PC-9 (cell line): ENCODE results near the gene FGF3. TPM values are rescaled to one million over a fixed set of nuclear protein-coding genes. Genes with fewer than 3 reads are reported as not detected.

Experiments
- BruUV-seq: library from RNA; stranded (reverse); fragments of 400-500 nt; replicated peaks from 2 replicates; lab custom pipeline; 2021; lab: Mats Ljungman, UMichigan
- CTCF ChIA-PET: fragments of 300-600 bp; sonication (Branson Sonifier 250); formaldehyde crosslinking; loops from one replicate; lab custom pipeline; 2022; ENCODE audit warnings: antibody characterized with exemption; lab: Charles Lee
- POLR2A ChIA-PET: fragments of 300-600 bp; sonication (Branson Sonifier 250); formaldehyde crosslinking; loops from one replicate; lab custom pipeline; 2022; ENCODE audit warnings: antibody characterized with exemption; ENCODE audit not compliant: unreplicated experiment; lab: Charles Lee
- DNase-seq, 2 experiments: peaks; one replicate each; pipeline versions ENCODE4 v3.0.0 to v3.0.0-alpha.2; 2015 to 2022; ENCODE audit warnings: mixed read lengths in 1 of 2
- H2AFZ ChIP-seq: fragments of 200-600 bp; sonication (generic); 2 replicates; pipeline ENCODE4 v1.8.1; 2017; ENCODE audit warnings: antibody characterized with exemption
- H3F3A ChIP-seq: fragments of 200-600 bp; sonication (generic); 2 replicates; pipeline ENCODE4 v1.8.1; 2017; ENCODE audit warnings: antibody characterized with exemption, mild to moderate bottlenecking, low read depth; ENCODE audit not compliant: insufficient read depth
- H3K27ac ChIP-seq: fragments of 200-600 bp; sonication (generic); 2 replicates; pipeline ENCODE4 v1.6.1; 2016; ENCODE audit warnings: mixed run types
- H3K27me3 ChIP-seq: fragments of 200-600 bp; sonication (generic); 2 replicates; pipeline ENCODE4 v1.6.1; 2016; ENCODE audit warnings: low read depth, mixed run types; ENCODE audit not compliant: insufficient read depth
- H3K36me3 ChIP-seq: fragments of 200-600 bp; sonication (generic); 2 replicates; pipeline ENCODE4 v1.6.1; 2016; ENCODE audit warnings: low read depth, mixed run types
- H3K4me1 ChIP-seq: fragments of 200-600 bp; sonication (generic); replicated peaks from 2 replicates; pipeline ENCODE4 v1.6.1; 2016; ENCODE audit warnings: mixed run types; ENCODE audit not compliant: insufficient read depth
- H3K4me2 ChIP-seq: fragments of 200-600 bp; sonication (generic); 2 replicates; pipeline ENCODE4 v1.6.1; 2017; ENCODE audit warnings: mixed run types
- H3K4me3 ChIP-seq: fragments of 200-600 bp; sonication (generic); 2 replicates; pipeline ENCODE4 v1.6.1; 2016; ENCODE audit warnings: mixed run types
- H3K79me2 ChIP-seq: fragments of 200-600 bp; sonication (generic); 2 replicates; pipeline ENCODE4 v1.6.1; 2017; ENCODE audit warnings: low read depth, mixed run types
- H3K9me2 ChIP-seq: fragments of 200-600 bp; sonication (generic); 2 replicates; pipeline ENCODE4 v1.8.1; 2017; ENCODE audit warnings: mild to moderate bottlenecking; ENCODE audit not compliant: insufficient read depth
- H3K9me3 ChIP-seq: fragments of 200-600 bp; sonication (generic); 2 replicates; pipeline ENCODE4 v1.8.1; 2016; ENCODE audit warnings: low read depth; ENCODE audit not compliant: insufficient read depth
- H4K20me1 ChIP-seq: fragments of 200-600 bp; sonication (generic); 2 replicates; pipeline ENCODE4 v1.8.1; 2017; ENCODE audit not compliant: insufficient read depth
- CTCF ChIP-seq: fragments of 200-600 bp; sonication (generic); conservative IDR thresholded peaks from 2 replicates; pipeline ENCODE4 v1.6.1; 2017; ENCODE audit warnings: mixed run types, antibody characterized with exemption, mild to moderate bottlenecking, moderate library complexity
- EZH2 ChIP-seq: fragments of 200-600 bp; sonication (generic); IDR thresholded peaks from 2 replicates; pipeline ENCODE4 v1.8.0; 2017; ENCODE audit warnings: antibody characterized with exemption, low read depth
- intact Hi-C: fragments of 100-400 bp; cut with micrococcal nuclease; formaldehyde crosslinking; loops from one replicate; pipeline ENCODE4 v1.10.0; 2022; ENCODE audit not compliant: unreplicated experiment
- total RNA-seq: library from RNA; stranded (reverse); gene quantifications from 2 replicates; pipeline ENCODE4 v1.2.3, GENCODE V29; 2021

The FGF3 gene
- total RNA-seq, 1 experiment from 2014 or later: not detected

DNA sequence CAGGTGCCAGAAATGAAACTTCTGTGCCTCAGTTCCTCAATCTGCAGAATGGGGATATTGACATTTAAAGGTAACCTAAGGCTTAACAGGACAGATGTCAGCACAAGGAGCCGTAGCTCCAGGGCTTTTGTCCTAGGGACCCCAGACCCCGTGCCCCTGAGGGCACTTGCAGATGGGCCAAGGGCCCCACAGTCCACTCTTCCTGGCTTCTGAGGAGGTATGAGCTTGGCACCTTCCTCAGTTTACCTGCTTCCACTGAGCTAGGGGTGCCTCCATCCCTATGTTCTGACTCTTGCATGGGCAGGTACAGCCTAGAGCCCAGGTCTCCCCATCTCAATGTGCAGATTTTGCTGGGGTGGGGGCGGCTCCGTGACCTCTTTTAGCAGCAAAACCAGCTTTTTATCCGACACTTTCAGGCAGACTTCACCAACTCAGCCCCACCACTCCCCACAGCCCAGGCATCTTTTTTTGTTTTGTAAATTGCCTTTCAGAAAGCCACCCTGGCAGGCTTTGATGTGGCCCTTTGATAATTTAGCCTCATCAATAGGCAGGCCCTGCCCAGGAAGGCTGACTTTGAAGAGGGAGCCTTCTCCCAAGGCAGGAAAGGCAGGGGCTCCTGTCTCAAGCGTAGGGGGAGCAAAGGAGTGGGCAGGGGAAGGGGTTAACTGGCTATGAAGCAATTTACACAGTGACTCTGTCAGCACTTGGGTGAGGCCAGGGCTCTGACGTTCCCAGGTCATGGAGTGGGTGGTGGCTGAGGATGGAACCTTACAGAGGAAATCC lies 23.7 kb upstream of the FGF3 start:
- POLR2A ChIA-PET: no interaction called here
- H3K9me2 ChIP-seq: no peaks in the 10 kb centered on the region
- H3K27me3 ChIP-seq: no peaks in the 10 kb centered on the region
- no peaks in the 10 kb centered on the region for H4K20me1 ChIP-seq
- H3F3A ChIP-seq: peaks cover 31% of the 10 kb centered on the region; the same call in 1 of the 2 replicates
- DNase-seq: no peak
- peaks cover 10% of the 10 kb centered on the region for H3K4me1 ChIP-seq
- H3K4me3 ChIP-seq: no peak overlapping the region
- H3K36me3 ChIP-seq: no peaks in the 10 kb centered on the region
- BruUV-seq: no TSS peak
- H3K4me2 ChIP-seq: no peak overlapping the region
- H3K27ac ChIP-seq: no peak overlapping the region
- H3K79me2 ChIP-seq: no peaks in the 10 kb centered on the region
- no peak for TF ChIP-seq CTCF
- no peak for TF ChIP-seq EZH2
- intact Hi-C loops: no loop called here
- no peaks in the 10 kb centered on the region for H3K9me3 ChIP-seq
- H2AFZ ChIP-seq: no peak overlapping the region
- CTCF ChIA-PET: interaction anchor here (0.5 kb wide), 1 partner anchor 72 kb away, joined by 6 read pairs; no protein-coding TSS in a partner anchor

DNA sequence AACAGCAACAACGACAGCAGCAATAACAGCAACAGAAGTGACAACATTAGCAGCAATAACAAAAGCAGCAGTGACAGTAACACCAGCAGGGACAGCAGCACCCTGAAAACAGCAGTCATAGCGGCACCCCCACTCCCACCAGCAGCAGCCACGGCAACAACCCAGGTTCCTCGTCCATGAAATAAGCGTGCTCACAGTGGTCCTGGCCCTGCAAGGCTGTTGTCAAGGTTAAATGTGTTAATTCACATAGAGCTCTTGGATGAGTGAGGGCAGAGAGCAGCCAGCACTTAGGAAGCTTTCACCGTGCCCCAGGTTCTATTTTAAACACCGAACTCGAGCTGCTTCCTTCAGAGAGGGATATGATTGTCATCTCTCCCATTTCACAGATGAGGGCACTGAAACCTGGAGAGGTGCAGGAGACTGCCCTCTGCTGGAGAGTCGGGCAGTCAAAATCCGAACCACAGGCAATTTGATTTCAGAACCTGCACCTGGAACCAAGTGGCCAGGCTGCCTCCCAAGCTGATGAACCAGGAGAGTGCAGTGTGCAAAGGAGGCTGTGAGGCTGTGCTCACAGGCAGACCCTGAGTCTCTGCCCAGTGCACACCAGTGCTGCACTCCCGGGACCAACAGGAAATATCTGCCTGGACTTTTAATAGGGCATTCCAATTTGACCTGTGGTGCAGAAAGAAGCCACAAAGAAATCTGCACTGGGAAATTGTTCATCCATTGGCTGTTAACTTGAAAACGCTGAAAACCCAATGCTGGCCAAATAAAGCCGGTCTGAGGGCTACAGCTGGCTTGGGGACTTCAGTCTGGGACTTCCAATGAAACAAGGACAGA lies 22.9 kb upstream of the FGF3 start:
- ChIA-PET POLR2A (no interaction called here), CTCF (interaction anchor here (0.5 kb wide), 1 partner anchor 72 kb away, joined by 6 read pairs; no protein-coding TSS in a partner anchor)
- no TSS peak for BruUV-seq
- Histone ChIP-seq H3K79me2 (no peaks in the 10 kb centered on the region), H3K4me1 (peaks cover 10% of the 10 kb centered on the region), H3K4me2 (no peak overlapping the region), H3K9me3 (no peaks in the 10 kb centered on the region), H3K27ac (no peak overlapping the region), H3K36me3 (no peaks in the 10 kb centered on the region), H2AFZ (no peak overlapping the region), H3F3A (peaks cover 29% of the 10 kb centered on the region; the same call in 1 of the 2 replicates), H3K4me3 (no peak overlapping the region), H4K20me1 (no peaks in the 10 kb centered on the region), H3K27me3 (no peaks in the 10 kb centered on the region), H3K9me2 (no peaks in the 10 kb centered on the region)
- TF ChIP-seq EZH2 (no peak), CTCF (peak; percentile 66)
- DNase-seq: no peak
- intact Hi-C loops: loop anchor here (2.0 kb wide), 1 partner anchor 17 kb away; no protein-coding TSS in a partner anchor

DNA sequence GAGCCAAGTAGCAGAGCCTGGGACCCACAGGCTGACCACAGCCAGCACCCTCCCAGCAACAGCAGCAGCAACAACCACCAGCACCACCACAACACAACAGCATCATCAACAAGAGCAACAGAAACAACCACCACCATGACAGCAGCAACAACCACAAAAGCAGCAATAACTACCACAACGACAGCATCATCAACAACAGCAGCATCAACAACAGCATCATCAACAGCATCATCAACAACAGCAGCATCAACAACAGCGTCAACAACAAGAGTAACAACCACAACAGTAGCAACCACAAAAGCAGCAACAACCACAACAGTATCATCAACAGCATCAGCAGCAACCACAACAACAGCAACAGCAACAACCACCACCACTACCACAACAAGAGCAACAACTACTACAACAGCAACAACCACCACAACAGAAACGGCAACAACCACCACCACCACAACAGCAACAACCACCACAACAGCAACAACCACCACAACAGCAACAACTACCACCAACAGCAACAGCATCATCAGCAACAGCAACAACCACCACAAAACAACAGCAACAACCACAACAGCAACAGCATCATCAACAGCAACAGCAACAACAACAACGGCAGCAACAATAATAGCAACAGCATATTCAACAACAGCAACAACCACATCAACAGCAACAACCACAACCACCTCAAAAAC lies 22.1 kb upstream of the FGF3 start:
- POLR2A ChIA-PET: no interaction called here
- Histone ChIP-seq H3K4me3 (no peak overlapping the region), H3K9me3 (no peaks in the 10 kb centered on the region), H3K9me2 (no peaks in the 10 kb centered on the region), H3K36me3 (no peaks in the 10 kb centered on the region), H3K27me3 (no peaks in the 10 kb centered on the region), H3K79me2 (no peaks in the 10 kb centered on the region), H2AFZ (no peak overlapping the region), H4K20me1 (no peaks in the 10 kb centered on the region), H3F3A (peaks cover 28% of the 10 kb centered on the region; the same call in 1 of the 2 replicates), H3K4me2 (peak overlapping the region; percentile 23), H3K27ac (no peak overlapping the region), H3K4me1 (peaks cover 10% of the 10 kb centered on the region)
- intact Hi-C loops: loop anchor here (2.0 kb wide), 1 partner anchor 17 kb away; no protein-coding TSS in a partner anchor
- no peak for DNase-seq
- TF ChIP-seq CTCF: no peak
- TF ChIP-seq EZH2: no peak
- BruUV-seq: no TSS peak
- CTCF ChIA-PET: no interaction called here
